Thymus (tissue), 11 donors: ENCODE results near the gene DSCAM. TPM values are rescaled to one million over a fixed set of nuclear protein-coding genes. Genes with fewer than 3 reads are reported as not detected.

Experiments
- DNase-seq, 9 donors: peaks; one replicate each; pipeline ENCODE4 v3.0.0-alpha.2; 2013; ENCODE audit warnings: low spot score in 9 of 9, low read depth in 6 of 9, missing footprints in 1 of 9
- H3K27ac ChIP-seq, 2 donors: one replicate each; pipeline ENCODE4 v1.5.1; 2013; ENCODE audit warnings: control low read depth in 1 of 2, low read depth in 1 of 2, low read length in 1 of 2, mild to moderate bottlenecking in 1 of 2, moderate library complexity in 1 of 2
- H3K27me3 ChIP-seq, 2 donors: one replicate each; pipeline ENCODE4 v1.5.1; 2013; ENCODE audit warnings: low read length in 1 of 2; ENCODE audit not compliant: control insufficient read depth in 2 of 2, insufficient read depth in 1 of 2
- H3K36me3 ChIP-seq, 2 donors: one replicate each; pipeline ENCODE4 v1.5.1; 2013; ENCODE audit warnings: low read length in 1 of 2, mild to moderate bottlenecking in 1 of 2, moderate library complexity in 1 of 2; ENCODE audit not compliant: control insufficient read depth in 2 of 2, insufficient read depth in 2 of 2
- H3K4me1 ChIP-seq, 2 donors: one replicate each; pipeline ENCODE4 v1.5.1; 2013; ENCODE audit warnings: low read length in 2 of 2; ENCODE audit not compliant: control insufficient read depth in 2 of 2, insufficient read depth in 2 of 2
- H3K4me3 ChIP-seq, 2 donors: one replicate each; pipeline ENCODE4 v1.5.1; 2013; ENCODE audit warnings: low read length in 2 of 2, control low read depth in 1 of 2, mild to moderate bottlenecking in 1 of 2
- H3K9me3 ChIP-seq, 2 donors: one replicate each; pipeline ENCODE4 v1.5.1; 2013; ENCODE audit warnings: low read length in 1 of 2, mild to moderate bottlenecking in 1 of 2; ENCODE audit not compliant: control insufficient read depth in 2 of 2, insufficient read depth in 1 of 2
- WGBS: extraction: QIAGEN DNeasy Blood & Tissue Kit; methylation state at CpG from one replicate; pipeline ENCODE4 v1.1.7; 2013; 5-methylcytosine and 5-hydroxymethylcytosine counted together
- polyA plus RNA-seq: library from polyadenylated mRNA; stranded (reverse); fragments of 200-250 nt; gene quantifications from one replicate; pipeline ENCODE4 v1.2.3, GENCODE V29; 2013
- total RNA-seq: library from RNA; stranded (reverse); fragments of 120-200 nt; gene quantifications from one replicate; pipeline ENCODE4 v1.2.4, GENCODE V29; 2013
- donor health status: healthy.

The DSCAM gene
- total and polyA plus RNA-seq, 2 donors = 0.02 to 0.05 TPM

DNA sequence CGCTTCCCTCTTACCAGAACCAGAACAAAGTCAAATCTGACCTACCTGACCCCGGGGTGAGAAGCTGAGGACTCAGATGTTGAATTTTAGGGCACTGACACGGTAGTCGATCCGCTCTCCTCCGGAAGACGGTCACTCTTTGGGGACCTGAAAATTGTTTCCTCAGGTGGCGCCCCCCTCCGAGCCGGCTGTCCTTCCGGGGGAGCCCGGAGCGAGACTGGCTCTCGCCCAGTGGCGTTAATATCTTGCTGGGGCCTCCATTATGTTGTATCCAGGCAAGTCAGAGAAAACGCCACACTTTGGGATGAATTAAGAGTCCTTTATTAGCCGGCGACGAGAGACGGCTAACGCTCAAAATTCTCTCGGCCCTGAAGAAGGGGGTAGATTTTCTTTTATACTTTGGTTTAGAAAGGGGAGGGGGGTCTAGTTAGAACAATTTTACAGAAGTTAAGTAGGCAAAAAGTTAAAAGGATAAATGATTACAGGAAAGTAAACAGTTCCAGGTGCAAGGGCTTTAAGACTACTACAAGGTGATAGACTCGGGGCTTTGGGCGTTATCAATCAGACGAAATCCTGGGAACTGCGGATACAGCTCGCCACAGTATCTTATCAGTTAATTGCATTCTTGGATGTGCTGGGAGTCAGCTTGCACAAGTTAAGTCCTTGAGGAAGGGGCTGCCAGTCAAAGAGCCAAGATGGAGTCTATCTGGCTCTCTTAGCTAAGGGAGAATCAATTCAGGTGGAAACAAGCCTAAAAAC, 269.5 kb downstream of the DSCAM start:
- H3K4me1 ChIP-seq = no peaks in the 10 kb centered on the region
- no peaks in the 10 kb centered on the region for H3K27me3 ChIP-seq
- no peak overlapping the region for H3K27ac ChIP-seq
- 96% methylated on average over 27 of the region's 27 CpGs for WGBS
- DNase-seq = no peak
- no peaks in the 10 kb centered on the region for H3K9me3 ChIP-seq
- H3K4me3 ChIP-seq = no peak overlapping the region
- H3K36me3 ChIP-seq = no peaks in the 10 kb centered on the region

DNA sequence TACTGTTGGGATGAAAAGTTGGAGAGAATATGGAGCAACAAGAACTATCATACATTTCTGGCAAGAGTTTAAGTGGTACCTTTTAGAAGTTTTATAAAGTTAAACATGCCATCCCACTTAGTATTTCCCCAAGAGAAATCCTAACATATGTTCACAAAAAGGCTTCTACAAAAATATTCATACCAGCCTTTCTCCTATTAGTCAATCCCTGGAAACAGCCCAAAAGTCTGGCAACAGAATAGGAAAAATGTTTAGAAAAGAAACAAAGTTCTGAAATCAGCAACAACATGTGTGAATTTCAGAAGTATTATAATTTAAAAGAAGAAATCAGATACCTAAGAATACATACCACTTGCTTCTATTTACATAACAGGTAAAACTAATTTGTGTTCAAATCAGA, 271.0 kb downstream of the DSCAM start:
- Histone ChIP-seq H3K4me3 (no peak overlapping the region), H3K27ac (no peak overlapping the region), H3K36me3 (no peaks in the 10 kb centered on the region), H3K27me3 (no peaks in the 10 kb centered on the region), H3K4me1 (no peaks in the 10 kb centered on the region), H3K9me3 (no peaks in the 10 kb centered on the region)
- DNase-seq = no peak

DNA sequence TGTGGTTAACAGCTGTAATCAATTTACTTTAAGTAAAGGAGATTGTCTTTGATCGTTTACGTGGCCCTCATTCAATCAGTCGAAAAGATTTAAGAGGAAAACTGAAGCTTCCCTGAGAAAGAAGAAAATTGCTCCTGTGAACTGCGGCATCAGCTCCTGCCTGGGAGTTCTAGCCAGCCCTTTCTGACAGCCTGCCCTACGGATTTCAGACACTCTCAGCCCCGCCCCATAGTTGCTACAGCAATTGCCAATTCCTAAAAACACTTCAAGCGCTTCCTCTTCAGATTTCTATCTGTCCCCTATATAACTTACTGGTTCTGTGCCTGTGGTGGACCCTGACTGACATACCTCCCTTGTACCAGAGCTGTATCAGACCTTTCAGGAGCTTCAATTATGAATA, 277.6 kb downstream of the DSCAM start:
- no peaks in the 10 kb centered on the region for H3K9me3 ChIP-seq
- no peak for DNase-seq
- H3K4me1 ChIP-seq = no peaks in the 10 kb centered on the region
- no peaks in the 10 kb centered on the region for H3K27me3 ChIP-seq
- H3K4me3 ChIP-seq = no peak overlapping the region
- 89% methylated on average over 7 of the region's 7 CpGs for WGBS
- no peak overlapping the region for H3K27ac ChIP-seq
- no peaks in the 10 kb centered on the region for H3K36me3 ChIP-seq

DNA sequence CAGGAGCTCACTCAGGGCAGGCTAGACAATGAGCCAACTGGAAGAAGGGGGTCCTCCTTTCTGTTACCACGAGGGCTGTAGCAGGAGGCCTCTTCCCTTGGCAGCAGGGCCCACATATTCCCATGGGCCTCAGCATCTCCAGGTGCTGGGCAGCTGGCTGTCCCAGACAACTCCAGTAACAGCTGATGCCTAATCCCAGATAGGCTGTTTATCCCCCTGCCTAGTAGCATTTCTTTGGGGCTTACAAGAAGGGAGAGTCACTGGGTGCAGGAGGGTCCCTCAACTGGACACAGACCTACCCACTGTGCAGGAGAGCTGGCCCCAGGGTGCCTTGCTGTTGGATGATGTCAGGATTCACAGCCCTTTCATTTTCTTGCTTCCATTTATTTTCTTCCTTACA, 278.2 kb downstream of the DSCAM start:
- Histone ChIP-seq H3K9me3 (no peaks in the 10 kb centered on the region), H3K27ac (no peak overlapping the region), H3K4me3 (no peak overlapping the region), H3K36me3 (no peaks in the 10 kb centered on the region), H3K27me3 (no peaks in the 10 kb centered on the region), H3K4me1 (no peaks in the 10 kb centered on the region)
- WGBS = 37% methylated on average over 1 of the region's 1 CpG
- DNase-seq = no peak

DNA sequence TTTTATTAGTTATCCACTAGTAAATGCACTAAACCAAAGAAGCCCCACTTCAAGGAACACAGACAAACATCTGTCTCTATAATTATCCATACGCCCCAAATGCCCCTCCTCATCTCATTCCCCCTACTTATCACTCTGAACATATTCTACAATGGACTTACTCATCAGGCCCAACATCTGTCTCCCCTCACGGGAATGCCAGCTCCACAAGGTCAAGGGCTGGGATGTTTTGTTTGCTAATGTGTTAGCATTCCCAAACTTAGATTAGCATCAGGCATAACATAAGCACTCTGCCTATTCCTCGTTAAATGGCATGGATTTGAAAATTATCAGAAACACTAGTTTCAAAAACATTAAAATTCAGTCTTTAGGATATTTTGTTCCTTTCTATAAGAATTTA, 279.5 kb downstream of the DSCAM start:
- Histone ChIP-seq H3K4me1 (no peaks in the 10 kb centered on the region), H3K27me3 (no peaks in the 10 kb centered on the region), H3K27ac (no peak overlapping the region), H3K4me3 (no peak overlapping the region), H3K9me3 (no peaks in the 10 kb centered on the region), H3K36me3 (no peaks in the 10 kb centered on the region)
- WGBS = 93% methylated on average over 3 of the region's 3 CpGs
- no peak for DNase-seq

DNA sequence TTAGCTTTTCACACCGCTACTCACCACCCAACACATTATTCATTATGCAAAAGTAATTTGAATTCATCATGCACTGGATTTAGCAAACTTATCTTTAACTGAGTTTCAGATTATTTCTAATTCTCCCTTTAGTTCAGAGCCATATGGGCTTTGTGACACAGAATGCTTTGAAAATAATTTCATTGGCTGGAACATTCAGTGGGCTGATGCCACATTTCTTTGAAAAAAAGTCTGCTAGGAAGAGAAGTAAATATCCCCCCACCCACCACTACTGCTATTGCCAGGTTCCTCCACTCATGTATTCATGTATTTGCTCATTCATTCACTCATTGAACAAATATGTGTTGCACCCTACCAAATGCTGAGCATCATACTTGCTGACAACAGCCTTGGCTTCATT, 280.5 kb downstream of the DSCAM start:
- no peaks in the 10 kb centered on the region for H3K36me3 ChIP-seq
- DNase-seq = no peak
- WGBS = 34% methylated on average over 1 of the region's 1 CpG
- no peak overlapping the region for H3K4me3 ChIP-seq
- H3K4me1 ChIP-seq = no peaks in the 10 kb centered on the region
- no peaks in the 10 kb centered on the region for H3K27me3 ChIP-seq
- no peak overlapping the region for H3K27ac ChIP-seq
- H3K9me3 ChIP-seq = no peaks in the 10 kb centered on the region

DNA sequence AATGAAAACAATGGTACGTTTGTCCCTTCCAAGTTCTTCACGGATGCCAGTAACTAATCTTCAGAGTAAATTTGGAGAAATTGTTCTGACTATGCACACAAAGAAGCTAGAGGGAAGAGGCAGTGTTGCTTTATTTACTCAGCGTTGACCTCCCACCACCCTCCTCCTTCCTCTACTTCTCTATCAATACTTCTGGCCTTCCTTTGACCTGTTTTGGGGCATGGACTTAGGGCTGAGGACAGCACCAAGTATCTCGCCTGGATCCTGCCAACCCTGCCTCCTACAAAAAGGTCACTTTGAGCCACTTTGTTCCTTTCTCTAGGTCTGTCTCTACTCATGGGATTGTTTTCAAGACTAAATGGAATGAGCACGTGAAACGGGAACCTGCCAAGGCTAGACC, 282.6 kb downstream of the DSCAM start:
- WGBS = 84% methylated on average over 6 of the region's 6 CpGs
- no peak for DNase-seq
- H3K27ac ChIP-seq = no peak overlapping the region
- no peaks in the 10 kb centered on the region for H3K36me3 ChIP-seq
- H3K27me3 ChIP-seq = no peaks in the 10 kb centered on the region
- no peaks in the 10 kb centered on the region for H3K9me3 ChIP-seq
- H3K4me3 ChIP-seq = no peak overlapping the region
- no peaks in the 10 kb centered on the region for H3K4me1 ChIP-seq

DNA sequence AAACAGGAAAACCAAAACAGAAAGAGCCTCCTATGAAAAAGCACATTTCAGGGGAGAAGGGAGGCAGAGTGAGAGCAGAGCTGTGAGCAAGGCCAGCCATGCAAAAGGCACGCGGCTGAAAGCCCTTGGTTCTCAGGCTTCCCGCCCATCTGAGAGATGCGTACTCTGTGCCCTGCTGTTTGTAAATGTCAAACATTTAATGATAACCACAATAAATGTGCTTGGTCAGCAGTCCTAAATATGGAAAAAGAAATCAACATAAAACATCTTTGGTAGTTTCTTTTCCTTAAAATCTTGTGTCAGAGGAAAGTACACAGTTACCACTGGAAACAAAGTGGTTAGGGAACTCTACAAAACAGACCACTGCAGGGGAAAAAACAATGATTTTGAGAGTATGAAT, 283.1 kb downstream of the DSCAM start:
- no peak for DNase-seq

DNA sequence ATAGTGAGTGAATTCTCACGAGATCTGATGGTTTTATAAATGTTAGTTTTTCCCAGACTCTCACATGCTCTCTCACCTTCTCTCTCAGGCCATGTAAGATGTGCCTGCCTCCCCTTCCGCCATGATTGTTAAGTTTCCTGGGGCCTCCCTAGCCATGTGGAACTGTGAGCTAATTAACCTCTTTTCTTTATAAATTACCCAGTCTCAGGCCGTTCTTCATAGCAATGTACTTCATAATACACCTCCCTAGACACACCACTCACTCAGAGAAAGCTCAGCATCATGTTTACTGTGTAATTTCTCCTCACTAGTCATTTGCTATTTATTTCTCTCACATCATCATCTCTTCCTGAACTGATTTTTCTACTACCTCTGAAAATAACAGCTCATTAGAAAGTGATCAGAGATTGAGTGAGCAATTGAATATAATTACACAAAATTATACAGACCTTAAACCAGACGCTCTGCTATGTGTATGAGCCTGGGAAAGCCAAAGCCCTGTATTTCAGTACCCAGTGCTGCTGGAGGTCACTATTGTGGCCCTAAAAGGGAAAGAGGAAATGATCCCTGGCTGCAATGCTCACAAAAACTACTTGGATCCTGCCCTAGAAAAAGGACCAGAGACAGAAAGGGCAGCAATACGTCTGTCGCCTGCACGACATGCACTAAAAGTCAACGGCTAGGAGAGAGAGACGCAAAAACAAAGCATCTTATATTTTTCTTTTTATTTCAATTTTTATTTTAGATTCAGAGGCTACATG, 284.5 kb downstream of the DSCAM start:
- Histone ChIP-seq H3K4me1 (no peaks in the 10 kb centered on the region), H3K27ac (no peak overlapping the region), H3K36me3 (no peaks in the 10 kb centered on the region), H3K9me3 (no peaks in the 10 kb centered on the region), H3K27me3 (no peaks in the 10 kb centered on the region), H3K4me3 (no peak overlapping the region)
- 87% methylated on average over 9 of the region's 9 CpGs for WGBS
- DNase-seq = no peak

More for the DNA sequence above, 283.1 kb downstream of the DSCAM start:
- Histone ChIP-seq H3K27me3 (no peaks in the 10 kb centered on the region), H3K4me1 (no peaks in the 10 kb centered on the region), H3K27ac (no peak overlapping the region), H3K9me3 (no peaks in the 10 kb centered on the region), H3K4me3 (no peak overlapping the region), H3K36me3 (no peaks in the 10 kb centered on the region)
- WGBS = 90% methylated on average over 4 of the region's 4 CpGs
